Liver (tissue), 10 donors: Measurements from ENCODE around the gene PRR11. TPM values are rescaled to one million over a fixed set of nuclear protein-coding genes. Genes with fewer than 3 reads are reported as not detected.

Source experiments
- DNase-seq: peaks from one replicate; pipeline ENCODE4 v3.0.0-alpha.2; 2017; ENCODE audit warnings: low spot score
- H3K27ac ChIP-seq, 2 donors: one replicate each; pipeline ENCODE4 v1.7.0; 2013; ENCODE audit warnings: inconsistent platforms in 2 of 2, low read length in 2 of 2, control low read depth in 1 of 2, low read depth in 1 of 2, mild to moderate bottlenecking in 1 of 2
- H3K27me3 ChIP-seq, 4 donors: one replicate each; pipeline versions ENCODE4 v1.6.1 to v1.7.0; 2013; ENCODE audit warnings: low read length in 3 of 4, inconsistent platforms in 1 of 4, mild to moderate bottlenecking in 1 of 4, moderate library complexity in 1 of 4; ENCODE audit not compliant: control insufficient read depth in 4 of 4, insufficient read depth in 4 of 4
- H3K36me3 ChIP-seq, 4 donors: one replicate each; pipeline versions ENCODE4 v1.6.1 to v1.7.0; 2013; ENCODE audit warnings: low read length in 3 of 4, mild to moderate bottlenecking in 3 of 4, low read depth in 1 of 4, moderate library complexity in 1 of 4; ENCODE audit not compliant: control insufficient read depth in 4 of 4, insufficient read depth in 3 of 4
- H3K4me1 ChIP-seq, 4 donors: one replicate each; pipeline versions ENCODE4 v1.6.1 to v1.7.0; 2013; ENCODE audit warnings: low read length in 3 of 4, mild to moderate bottlenecking in 3 of 4, moderate library complexity in 1 of 4; ENCODE audit not compliant: control insufficient read depth in 4 of 4, insufficient read depth in 4 of 4
- H3K4me3 ChIP-seq, 3 donors: one replicate each; pipeline versions ENCODE4 v1.6.1 to v1.7.0; 2013; ENCODE audit warnings: low read length in 3 of 3, control low read depth in 1 of 3, low read depth in 1 of 3, mild to moderate bottlenecking in 1 of 3
- H3K9ac ChIP-seq, 2 donors: one replicate each; pipeline ENCODE4 v1.7.0; 2013; ENCODE audit warnings: low read length in 2 of 2, mild to moderate bottlenecking in 2 of 2, moderate library complexity in 2 of 2, control low read depth in 1 of 2, low read depth in 1 of 2
- H3K9me3 ChIP-seq, 4 donors: one replicate each; pipeline versions ENCODE4 v1.6.1 to v1.7.0; 2013; ENCODE audit warnings: low read length in 3 of 4; ENCODE audit not compliant: control insufficient read depth in 4 of 4
- EGR1 ChIP-seq, 2 donors: IDR thresholded peaks; 2 replicates each; pipeline ENCODE4 v1.6.1; 2016 to 2018; ENCODE audit warnings: antibody characterized with exemption in 2 of 2, low read depth in 2 of 2
- FOXA1 ChIP-seq: IDR thresholded peaks from 2 replicates; pipeline ENCODE4 v1.6.1; 2016; ENCODE audit warnings: antibody characterized with exemption
- FOXA2 ChIP-seq: IDR thresholded peaks from 2 replicates; pipeline ENCODE4 v1.6.1; 2016; ENCODE audit warnings: antibody characterized with exemption
- GABPA ChIP-seq, 2 donors: IDR thresholded peaks in 1 of 2; conservative IDR thresholded peaks in 1 of 2; 2 replicates each; pipeline ENCODE4 v1.6.1; 2016; ENCODE audit warnings: antibody characterized with exemption in 2 of 2, mild to moderate bottlenecking in 1 of 2, moderate library complexity in 1 of 2
- HNF4G ChIP-seq: IDR thresholded peaks from 2 replicates; pipeline ENCODE4 v1.6.1; 2016; ENCODE audit warnings: antibody characterized with exemption
- JUND ChIP-seq, 2 donors: IDR thresholded peaks; 2 replicates each; pipeline ENCODE4 v1.6.1; 2016; ENCODE audit warnings: antibody characterized with exemption in 2 of 2
- NR2F2 ChIP-seq: IDR thresholded peaks from 2 replicates; pipeline ENCODE4 v1.6.1; 2016; ENCODE audit warnings: antibody characterized with exemption
- RXRA ChIP-seq, 2 donors: IDR thresholded peaks; 2 replicates each; pipeline ENCODE4 v1.6.1; 2017 to 2018; ENCODE audit warnings: antibody characterized with exemption in 2 of 2, mild to moderate bottlenecking in 1 of 2
- SP1 ChIP-seq: IDR thresholded peaks from 2 replicates; pipeline ENCODE4 v1.6.1; 2018; ENCODE audit warnings: antibody characterized with exemption, mild to moderate bottlenecking
- TAF1 ChIP-seq: conservative IDR thresholded peaks from 2 replicates; pipeline ENCODE4 v1.6.1; 2016; ENCODE audit warnings: antibody characterized with exemption, mild to moderate bottlenecking
- YY1 ChIP-seq: IDR thresholded peaks from 2 replicates; pipeline ENCODE4 v1.6.1; 2016; ENCODE audit warnings: antibody characterized with exemption, mild to moderate bottlenecking
- WGBS: extraction: QIAGEN DNeasy Blood & Tissue Kit; methylation state at CpG from one replicate; pipeline ENCODE4 v1.1.7; 2013; 5-methylcytosine and 5-hydroxymethylcytosine counted together
- polyA plus RNA-seq, 2 donors: library from polyadenylated mRNA; stranded (reverse) in 1 of 2; unstranded in 1 of 2; fragments of 200-250 nt in 1 of 2; fragments of >200 nt in 1 of 2; fragmentation: Nextera tagmentation in 1 of 2; extraction: Ambion mirVana in 1 of 2; gene quantifications; one replicate each; pipeline versions ENCODE4 v1.2.1 to v1.2.3, GENCODE V29; 2013 to 2015
- small RNA-seq: library from RNA; depleted of rRNA; stranded (forward); fragments of <200 nt; gene quantifications from one replicate; pipeline ENCODE3, GENCODE V24; 2014
- total RNA-seq, 2 donors: library from RNA; depleted of rRNA; stranded (reverse); fragments of >200 nt; gene quantifications; one replicate each; pipeline ENCODE4 v1.2.3, GENCODE V29; 2014
- TF ChIP-seq, protein P1 (sequence below): IDR thresholded peaks from 2 replicates; pipeline ENCODE4 v1.6.1; 2016; ENCODE audit warnings: antibody characterized with exemption
- TF ChIP-seq, protein P2 (sequence below): IDR thresholded peaks from 2 replicates; pipeline ENCODE4 v1.6.1; 2016; ENCODE audit warnings: antibody characterized with exemption
- donor health status: healthy.
- donor health status: healthy.
- donor health status: healthy.
- donor health status: healthy.
- donor health status: healthy.

Gene PRR11
- total and polyA plus RNA-seq, 4 donors: 0.17 to 17.7 (median 0.95) TPM

DNA sequence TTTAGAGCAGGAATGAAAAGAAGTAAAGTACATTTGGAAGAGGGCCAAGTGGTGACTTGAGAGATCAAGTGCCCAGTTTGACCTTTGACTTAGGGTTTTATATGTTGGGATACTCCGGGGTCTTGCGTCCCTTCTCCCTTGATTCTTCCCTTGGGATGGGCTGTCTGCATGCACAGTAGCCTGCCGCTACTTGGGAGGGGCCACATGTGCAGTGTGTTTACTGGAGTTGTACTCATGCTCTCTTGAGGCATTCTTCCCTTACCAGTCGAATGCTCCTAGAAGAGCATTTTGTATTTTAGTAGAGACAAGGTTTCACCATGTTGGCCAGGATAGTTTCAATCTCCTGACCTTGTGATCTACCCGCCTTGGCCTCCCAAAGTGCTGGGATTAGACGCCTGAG is 88.5 kb downstream of the PRR11 start:
- Histone ChIP-seq H3K9ac (no peak overlapping the region), H3K4me3 (no peak overlapping the region), H3K27me3 (no peaks in the 10 kb centered on the region), H3K36me3 (no peaks in the 10 kb centered on the region), H3K4me1 (no peaks in the 10 kb centered on the region), H3K27ac (no peak overlapping the region), H3K9me3 (no peaks in the 10 kb centered on the region)
- no peak for DNase-seq
- TF ChIP-seq NR2F2 (no peak), EGR1 (IDR thresholded peaks at IDR 0.05; ENCODE audit: low read depth in 2 of 2) (no peak), HNF4G (no peak), JUND (IDR thresholded peaks at IDR 0.05) (no peak), RXRA (IDR thresholded peaks at IDR 0.05) (no peak), TAF1 (no peak), FOXA1 (no peak), FOXA2 (no peak), GABPA (IDR thresholded peaks at IDR 0.05 in 1 of 2, conservative IDR thresholded peaks at IDR 0.05 in 1 of 2) (no peak), YY1 (no peak), SP1 (no peak)
- TF ChIP-seq, protein P1, sequence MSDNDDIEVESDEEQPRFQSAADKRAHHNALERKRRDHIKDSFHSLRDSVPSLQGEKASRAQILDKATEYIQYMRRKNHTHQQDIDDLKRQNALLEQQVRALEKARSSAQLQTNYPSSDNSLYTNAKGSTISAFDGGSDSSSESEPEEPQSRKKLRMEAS: no peak
- TF ChIP-seq, protein P2, sequence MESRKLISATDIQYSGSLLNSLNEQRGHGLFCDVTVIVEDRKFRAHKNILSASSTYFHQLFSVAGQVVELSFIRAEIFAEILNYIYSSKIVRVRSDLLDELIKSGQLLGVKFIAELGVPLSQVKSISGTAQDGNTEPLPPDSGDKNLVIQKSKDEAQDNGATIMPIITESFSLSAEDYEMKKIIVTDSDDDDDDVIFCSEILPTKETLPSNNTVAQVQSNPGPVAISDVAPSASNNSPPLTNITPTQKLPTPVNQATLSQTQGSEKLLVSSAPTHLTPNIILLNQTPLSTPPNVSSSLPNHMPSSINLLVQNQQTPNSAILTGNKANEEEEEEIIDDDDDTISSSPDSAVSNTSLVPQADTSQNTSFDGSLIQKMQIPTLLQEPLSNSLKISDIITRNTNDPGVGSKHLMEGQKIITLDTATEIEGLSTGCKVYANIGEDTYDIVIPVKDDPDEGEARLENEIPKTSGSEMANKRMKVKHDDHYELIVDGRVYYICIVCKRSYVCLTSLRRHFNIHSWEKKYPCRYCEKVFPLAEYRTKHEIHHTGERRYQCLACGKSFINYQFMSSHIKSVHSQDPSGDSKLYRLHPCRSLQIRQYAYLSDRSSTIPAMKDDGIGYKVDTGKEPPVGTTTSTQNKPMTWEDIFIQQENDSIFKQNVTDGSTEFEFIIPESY: no peak
- WGBS: 89% methylated on average over 6 of the region's 6 CpGs

Small RNA genes lying within 50 kb of the gene (small RNA-seq; reads per million reads assigned to genes)
- gene MIR301A: 52.4 reads per million, percentile 97 among the genes with 10 or more reads in this experiment
- 35.7 reads per million, percentile 96 among the genes with 10 or more reads in this experiment for gene MIR454
- 1.5 reads per million, percentile 84 among the genes with 10 or more reads in this experiment for gene RNU2-58P

Other genes starting within 250 kb of the PRR11 start
- gene TRIM37, start 48.9 kb upstream of the PRR11 start, total RNA-seq: 10 to 100 TPM in 1 of 2 donors, 1 to 10 TPM in 1; 8.2 to 12.9 TPM
- 1 to 10 TPM; 5.4 to 8.1 TPM for gene TRIM37, start 48.9 kb upstream of the PRR11 start, polyA plus RNA-seq
- gene SKA2, start 560 bp upstream of the PRR11 start, total RNA-seq: 10 to 100 TPM; 10.5 to 29.6 TPM
- gene SKA2, start 560 bp upstream of the PRR11 start, polyA plus RNA-seq: 10 to 100 TPM; 11.2 to 12.2 TPM
- 1 to 10 TPM; 8.3 to 9.0 TPM for gene SMG8, start 54.3 kb downstream of the PRR11 start, total RNA-seq
- gene SMG8, start 54.3 kb downstream of the PRR11 start, polyA plus RNA-seq: 1 to 10 TPM; 1.9 to 4.3 TPM
- gene GDPD1, start 64.8 kb downstream of the PRR11 start, total RNA-seq: 1 to 10 TPM in 1 of 2 donors, under 1 TPM in 1; 0.92 to 1.4 TPM
- gene GDPD1, start 64.8 kb downstream of the PRR11 start, polyA plus RNA-seq: under 1 TPM; 0.45 to 0.64 TPM
- gene YPEL2, start 175.9 kb downstream of the PRR11 start, total RNA-seq: 10 to 100 TPM; 12.0 to 23.8 TPM
- gene YPEL2, start 175.9 kb downstream of the PRR11 start, polyA plus RNA-seq: 10 to 100 TPM in 1 of 2 donors, 1 to 10 TPM in 1; 4.2 to 10.6 TPM